HCT116 (cell line): ENCODE results near the gene AHSA1. TPM values are rescaled to one million over a fixed set of nuclear protein-coding genes. Genes with fewer than 3 reads are reported as not detected.

Source experiments
- ATAC-seq: fragments of 200-7000 bp; cut with Tn5 transposase; 2 replicates; pipeline ENCODE4 v1.9.1; 2020; ENCODE audit warnings: mild to moderate bottlenecking, moderate library complexity
- BruUV-seq: library from RNA; stranded (reverse); fragments of 400-500 nt; replicated peaks from 2 replicates; lab custom pipeline; 2021; lab: Mats Ljungman, UMichigan
- CTCF ChIA-PET: fragments of 300-600 bp; sonication (Branson Sonifier 250); formaldehyde crosslinking; loops from one replicate; lab custom pipeline; 2021; ENCODE audit warnings: antibody characterized with exemption; lab: Charles Lee
- POLR2A ChIA-PET: fragments of 300-600, 350-600 bp; sonication (Branson Sonifier 250); formaldehyde crosslinking; loops from one replicate; lab custom pipeline; 2021; ENCODE audit warnings: antibody characterized with exemption; lab: Charles Lee
- RAD21 ChIA-PET, 2 experiments: fragments of 300-600 bp; sonication (Branson Sonifier 250); formaldehyde crosslinking; loops; one replicate each; lab custom pipeline; 2023; ENCODE audit warnings: low total read pairs in 2 of 2; ENCODE audit not compliant: uncharacterized antibody in 2 of 2, unreplicated experiment in 2 of 2, low non-redundant PET in 1 of 2; lab: Charles Lee
- DNase-seq: peaks from one replicate; pipeline ENCODE4 v3.0.0-alpha.2; 2010; ENCODE audit warnings: low read depth, low spot score
- H2AFZ ChIP-seq: fragments of 200-600 bp; shearing (Covaris generic), sonication (generic); 2 replicates; pipeline ENCODE4 v1.6.1; 2017; ENCODE audit warnings: low read depth, mixed run types, mixed read lengths, antibody characterized with exemption, low read length; ENCODE audit not compliant: poor library complexity, severe bottlenecking
- H3K27ac ChIP-seq: 2 replicates; pipeline ENCODE4 v1.5.1; 2012; ENCODE audit warnings: low read depth, low read length
- H3K27me3 ChIP-seq: fragments of 200-600 bp; sonication (generic); 2 replicates; pipeline ENCODE4 v1.6.1; 2016; ENCODE audit warnings: mixed run types, low read length, mixed read lengths; ENCODE audit not compliant: insufficient read depth
- H3K36me3 ChIP-seq, 2 experiments: fragments of 200-500 bp in 1 of 2; fragments of 200-600 bp in 1 of 2; sonication (Bioruptor generic) in 1 of 2; sonication (generic) in 1 of 2; 2 replicates each; pipeline versions ENCODE4 v1.5.1 to v1.6.1; 2014 to 2016; ENCODE audit warnings: low read length in 2 of 2, inconsistent platforms in 1 of 2, mixed read lengths in 1 of 2, mixed run types in 1 of 2; ENCODE audit not compliant: insufficient read depth in 2 of 2, control insufficient read depth in 1 of 2
- H3K4me1 ChIP-seq, 2 experiments: fragments of 200-600 bp in 1 of 2; sonication (generic) in 1 of 2; 2 replicates each; pipeline versions ENCODE4 v1.5.1 to v1.6.1; 2012 to 2017; ENCODE audit warnings: low read length in 2 of 2, inconsistent platforms in 1 of 2, mild to moderate bottlenecking in 1 of 2, mixed read lengths in 1 of 2, mixed run types in 1 of 2, moderate library complexity in 1 of 2; ENCODE audit not compliant: insufficient read depth in 2 of 2, control insufficient read depth in 1 of 2
- H3K4me2 ChIP-seq: fragments of 200-600 bp; sonication (generic); 2 replicates; pipeline ENCODE4 v1.6.1; 2017; ENCODE audit warnings: mixed run types, low read length, mixed read lengths
- H3K4me3 ChIP-seq, 2 experiments: fragments of 200-600 bp in 1 of 2; sonication (generic) in 1 of 2; replicated peaks in 1 of 2; 2 replicates each; pipeline ENCODE4 v1.5.1; 2011 to 2016; ENCODE audit warnings: low read length in 2 of 2, control low read depth in 1 of 2, low read depth in 1 of 2, mild to moderate bottlenecking in 1 of 2, mixed read lengths in 1 of 2, mixed run types in 1 of 2
- H3K79me2 ChIP-seq: fragments of 200-600 bp; sonication (generic); 2 replicates; pipeline ENCODE4 v1.6.1; 2017; ENCODE audit warnings: mild to moderate bottlenecking, mixed run types, low read length, moderate library complexity, mixed read lengths; ENCODE audit not compliant: insufficient read depth
- H3K9ac ChIP-seq: fragments of 200-600 bp; sonication (generic); 2 replicates; pipeline ENCODE4 v1.6.1; 2016; ENCODE audit warnings: low read length, mixed read lengths
- H3K9me2 ChIP-seq: fragments of 200-600 bp; sonication (generic), shearing (Covaris generic); 2 replicates; pipeline ENCODE4 v1.6.1; 2017; ENCODE audit warnings: mixed run types, mild to moderate bottlenecking, moderate library complexity; ENCODE audit not compliant: insufficient read depth
- H3K9me3 ChIP-seq, 2 experiments: fragments of 200-500 bp in 1 of 2; fragments of 200-600 bp in 1 of 2; sonication (Bioruptor generic) in 1 of 2; sonication (generic) in 1 of 2; 2 replicates each; pipeline ENCODE4 v1.6.1; 2014 to 2017; ENCODE audit warnings: low read length in 2 of 2, mixed read lengths in 2 of 2, inconsistent platforms in 1 of 2, low read depth in 1 of 2, mild to moderate bottlenecking in 1 of 2, mixed run types in 1 of 2, moderate library complexity in 1 of 2; ENCODE audit not compliant: control insufficient read depth in 1 of 2, insufficient read depth in 1 of 2
- H4K20me1 ChIP-seq: fragments of 200-600 bp; sonication (generic), shearing (Covaris generic); 2 replicates; pipeline ENCODE4 v1.6.1; 2017; ENCODE audit warnings: mixed run types, mild to moderate bottlenecking, moderate library complexity; ENCODE audit not compliant: insufficient read depth
- CBX3 ChIP-seq: IDR thresholded peaks from 2 replicates; pipeline ENCODE4 v1.6.1; 2012; ENCODE audit warnings: low read depth
- CEBPB ChIP-seq: IDR thresholded peaks from 2 replicates; pipeline ENCODE4 v1.6.1; 2012; ENCODE audit warnings: low read depth
- EGR1 ChIP-seq: IDR thresholded peaks from 2 replicates; pipeline ENCODE4 v1.6.1; 2012; ENCODE audit warnings: low read depth
- EZH2phosphoT487 ChIP-seq: fragments of 200-600 bp; IDR thresholded peaks from 2 replicates; pipeline ENCODE4 v1.6.1; 2018; ENCODE audit warnings: antibody characterized with exemption, borderline replicate concordance
- FOSL1 ChIP-seq: IDR thresholded peaks from 2 replicates; pipeline ENCODE4 v1.6.1; 2012; ENCODE audit warnings: low read depth
- JUND ChIP-seq: IDR thresholded peaks from 2 replicates; pipeline ENCODE4 v1.6.1; 2012
- MAX ChIP-seq: IDR thresholded peaks from 2 replicates; pipeline ENCODE4 v1.6.1; 2012
- POLR2AphosphoS5 ChIP-seq: IDR thresholded peaks from 2 replicates; pipeline ENCODE4 v1.6.1; 2011; ENCODE audit warnings: mild to moderate bottlenecking, low read depth, low read length, moderate library complexity
- SP1 ChIP-seq: IDR thresholded peaks from 2 replicates; pipeline ENCODE4 v1.6.1; 2012; ENCODE audit warnings: low read depth
- TCF7L2 ChIP-seq: IDR thresholded peaks from 2 replicates; pipeline ENCODE4 v1.7.0; 2011; ENCODE audit warnings: borderline replicate concordance, inconsistent platforms; ENCODE audit not compliant: insufficient read depth, insufficient read length; ENCODE audit errors: extremely low read depth
- YY1 ChIP-seq: IDR thresholded peaks from 2 replicates; pipeline ENCODE4 v1.6.1; 2011; ENCODE audit warnings: low read length, low read depth, moderate library complexity, mild to moderate bottlenecking; ENCODE audit not compliant: insufficient replicate concordance; ENCODE audit errors: extremely low read depth
- ZNF274 ChIP-seq: fragments of 200-500 bp; sonication (Bioruptor generic); IDR thresholded peaks from 2 replicates; pipeline ENCODE4 v1.6.1; 2014; ENCODE audit warnings: mild to moderate bottlenecking, low read depth, low read length, inconsistent platforms
- intact Hi-C: fragments of 100-400 bp; cut with micrococcal nuclease; formaldehyde crosslinking; loops from 2 replicates; pipeline ENCODE4 v1.10.0; 2022
- total RNA-seq: library from RNA; stranded (reverse); gene quantifications from one replicate; pipeline ENCODE4 v1.2.1, GENCODE V29; 2021; ENCODE audit not compliant: unreplicated experiment
- TF ChIP-seq, protein P1 (sequence below): IDR thresholded peaks from 2 replicates; pipeline ENCODE4 v1.6.1; 2012
- TF ChIP-seq, protein P2 (sequence below), 3 experiments: fragments of 200-600 bp in 1 of 3; sonication (generic) in 1 of 3; IDR thresholded peaks in 2 of 3; conservative IDR thresholded peaks in 1 of 3; 2 replicates each; pipeline ENCODE4 v1.5.1; 2012 to 2017; ENCODE audit warnings: low read depth in 2 of 3, low read length in 2 of 3, antibody characterized with exemption in 1 of 3, borderline replicate concordance in 1 of 3, control low read depth in 1 of 3, mild to moderate bottlenecking in 1 of 3, mixed read lengths in 1 of 3, mixed run types in 1 of 3, moderate library complexity in 1 of 3; ENCODE audit not compliant: insufficient read depth in 1 of 3

Gene AHSA1
- total RNA-seq, 1 experiment from 2014 or later: 222 TPM

DNA sequence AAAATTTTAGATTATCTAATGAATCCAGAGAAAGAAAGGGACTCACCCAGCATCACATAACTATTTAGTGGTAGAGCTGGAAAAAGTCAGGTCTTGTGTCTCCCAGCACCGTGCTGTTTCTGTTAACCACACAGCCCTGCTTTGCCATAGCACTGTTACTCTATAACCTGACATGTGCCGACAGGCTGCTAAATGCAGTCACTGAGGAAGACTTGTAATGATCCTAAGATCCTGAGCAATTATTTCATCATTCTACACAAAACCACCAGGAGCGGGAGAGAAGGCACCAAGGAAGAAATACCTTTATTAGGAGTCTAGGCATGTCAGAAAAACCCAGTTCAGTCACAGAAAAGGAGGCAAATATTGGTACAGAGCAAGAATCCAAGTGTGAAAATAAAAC is 31.5 kb upstream of the AHSA1 start:
- ATAC-seq (no peak), DNase-seq (no peak)
- no peaks in the 10 kb centered on the region for H3K79me2 ChIP-seq
- no peaks in the 10 kb centered on the region for H3K9me2 ChIP-seq
- no peaks in the 10 kb centered on the region for H4K20me1 ChIP-seq
- H3K27me3 ChIP-seq: no peaks in the 10 kb centered on the region
- H3K9ac ChIP-seq: no peak overlapping the region
- H3K4me3 ChIP-seq: no peak overlapping the region
- no peaks in the 10 kb centered on the region for H3K9me3 ChIP-seq
- H3K36me3 ChIP-seq: peaks cover 22 to 48% of the 10 kb centered on the region in 2 experiments; a peak in 3 of 4 replicates
- H3K4me2 ChIP-seq: no peak overlapping the region
- intact Hi-C loops: no loop called here
- no peaks in the 10 kb centered on the region for H3K4me1 ChIP-seq
- no peak overlapping the region for H2AFZ ChIP-seq
- H3K27ac ChIP-seq: no peak overlapping the region
- POLR2A ChIA-PET: no interaction called here
- BruUV-seq: no TSS peak
- CTCF ChIA-PET: no interaction called here
- TF ChIP-seq CEBPB: no peak
- RAD21 ChIA-PET: no interaction called here

GRCh38 chr14:77436042-77436441 is 21.9 kb upstream of the AHSA1 start:
- Histone ChIP-seq H3K36me3 (peaks cover 8 to 21% of the 10 kb centered on the region in 2 experiments; a peak in 3 of 4 replicates), H3K27ac (no peak overlapping the region), H3K4me3 (no peak overlapping the region), H3K27me3 (no peaks in the 10 kb centered on the region), H3K9me2 (no peaks in the 10 kb centered on the region), H4K20me1 (no peaks in the 10 kb centered on the region), H3K4me1 (no peaks in the 10 kb centered on the region), H3K9me3 (no peaks in the 10 kb centered on the region), H3K79me2 (no peaks in the 10 kb centered on the region), H2AFZ (no peak overlapping the region), H3K4me2 (no peak overlapping the region), H3K9ac (no peak overlapping the region)
- intact Hi-C loops: no loop called here
- CTCF ChIA-PET: no interaction called here
- no peak for ATAC-seq
- RAD21 ChIA-PET: no interaction called here
- no TSS peak for BruUV-seq
- TF ChIP-seq TCF7L2: no peak
- TF ChIP-seq, protein P1, sequence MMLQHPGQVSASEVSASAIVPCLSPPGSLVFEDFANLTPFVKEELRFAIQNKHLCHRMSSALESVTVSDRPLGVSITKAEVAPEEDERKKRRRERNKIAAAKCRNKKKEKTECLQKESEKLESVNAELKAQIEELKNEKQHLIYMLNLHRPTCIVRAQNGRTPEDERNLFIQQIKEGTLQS: no peak
- TF ChIP-seq FOSL1: no peak
- TF ChIP-seq YY1: no peak
- no peak for TF ChIP-seq ZNF274
- TF ChIP-seq, protein P2, sequence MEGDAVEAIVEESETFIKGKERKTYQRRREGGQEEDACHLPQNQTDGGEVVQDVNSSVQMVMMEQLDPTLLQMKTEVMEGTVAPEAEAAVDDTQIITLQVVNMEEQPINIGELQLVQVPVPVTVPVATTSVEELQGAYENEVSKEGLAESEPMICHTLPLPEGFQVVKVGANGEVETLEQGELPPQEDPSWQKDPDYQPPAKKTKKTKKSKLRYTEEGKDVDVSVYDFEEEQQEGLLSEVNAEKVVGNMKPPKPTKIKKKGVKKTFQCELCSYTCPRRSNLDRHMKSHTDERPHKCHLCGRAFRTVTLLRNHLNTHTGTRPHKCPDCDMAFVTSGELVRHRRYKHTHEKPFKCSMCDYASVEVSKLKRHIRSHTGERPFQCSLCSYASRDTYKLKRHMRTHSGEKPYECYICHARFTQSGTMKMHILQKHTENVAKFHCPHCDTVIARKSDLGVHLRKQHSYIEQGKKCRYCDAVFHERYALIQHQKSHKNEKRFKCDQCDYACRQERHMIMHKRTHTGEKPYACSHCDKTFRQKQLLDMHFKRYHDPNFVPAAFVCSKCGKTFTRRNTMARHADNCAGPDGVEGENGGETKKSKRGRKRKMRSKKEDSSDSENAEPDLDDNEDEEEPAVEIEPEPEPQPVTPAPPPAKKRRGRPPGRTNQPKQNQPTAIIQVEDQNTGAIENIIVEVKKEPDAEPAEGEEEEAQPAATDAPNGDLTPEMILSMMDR (IDR thresholded peaks at IDR 0.05 in 2 of 3, conservative IDR thresholded peaks at IDR 0.05 in 1 of 3; ENCODE audit: borderline replicate concordance in 1 of 3, insufficient read depth in 1 of 3, low read depth in 2 of 3, low read length in 2 of 3): no peak
- TF ChIP-seq CBX3: no peak
- no peak for TF ChIP-seq MAX
- TF ChIP-seq JUND: no peak
- TF ChIP-seq SP1: no peak
- TF ChIP-seq EGR1: no peak
- TF ChIP-seq EZH2phosphoT487: no peak
- TF ChIP-seq POLR2AphosphoS5: no peak
- no peak for DNase-seq
- POLR2A ChIA-PET: no interaction called here
